ENCODE data around the gene GDI1.
A peak's percentile ranks its signal among the peaks of the same experiment; 100 is the strongest.

The GDI1 gene

DNA sequence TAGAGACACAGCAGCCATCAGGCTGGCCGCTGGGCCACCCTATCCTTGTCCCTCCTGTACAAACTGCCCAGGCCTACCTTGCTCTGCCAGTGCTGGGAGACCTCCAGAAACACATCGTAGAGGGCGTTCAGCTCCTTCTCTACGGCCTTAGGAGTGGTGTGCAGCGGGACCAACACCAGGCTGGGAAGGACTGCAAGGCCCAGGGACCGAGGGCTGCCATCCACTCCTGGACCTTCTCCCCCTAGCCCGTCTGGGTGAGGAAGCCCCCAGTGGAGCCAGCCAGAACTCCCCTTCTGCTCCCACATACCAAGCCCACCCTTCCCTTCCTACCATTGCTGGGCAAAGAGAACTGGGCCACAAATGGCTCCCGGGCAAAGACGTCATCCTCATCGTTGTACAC is 33.8 kb upstream of the GDI1 start:
- Histone ChIP-seq H3K4me3 (no peak overlapping the region), H3K4me1 (peaks cover 2 to 26% (median 10%) of the 10 kb centered on the region in 10 experiments; a peak in 18 of 20 replicates), H3K27me3 (peaks cover 0 to 50% (median 19%) of the 10 kb centered on the region in 11 experiments; a peak in 17 of 22 replicates), H3K9me3 (replicated peaks in 1 of 11) (peaks cover 6 to 19% (median 13%) of the 10 kb centered on the region in 11 experiments; a peak in 18 of 22 replicates), H3K9ac (no peak overlapping the region), H3K27ac (no peak overlapping the region), H3K36me3 (peaks cover 22 to 34% (median 24%) of the 10 kb centered on the region in 11 experiments), H3K4me2 (no peak overlapping the region), H4K20me1 (peaks cover 36 to 64% (median 46%) of the 10 kb centered on the region in 11 experiments; a peak in 21 of 22 replicates)
- TF ChIP-seq Cebpa-rat (IDR thresholded peaks at IDR 0.05), result no peak

DNA sequence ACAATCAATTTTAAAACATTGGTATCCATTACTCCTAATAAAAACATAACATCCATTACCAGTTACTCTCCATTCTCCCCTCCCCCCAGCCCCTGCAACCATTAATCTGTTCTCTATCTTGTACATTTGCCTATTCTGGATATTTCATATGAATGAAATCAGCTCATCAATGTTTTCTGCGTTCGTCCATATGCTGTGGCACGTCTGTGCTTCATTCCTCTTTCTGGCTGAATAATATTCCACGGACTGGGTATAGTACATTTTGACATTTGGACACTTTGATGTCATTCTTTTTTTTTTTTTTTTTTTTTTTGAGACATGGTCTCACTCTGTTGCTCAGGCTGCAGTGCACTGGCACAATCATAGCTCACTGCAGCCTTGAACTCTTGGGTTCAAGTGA is 33.1 kb upstream of the GDI1 start:
- no peak overlapping the region for H3K4me3 ChIP-seq
- TF ChIP-seq Cebpa-rat (IDR thresholded peaks at IDR 0.05), result no peak
- H3K9ac ChIP-seq, result no peak overlapping the region
- peaks cover 22 to 34% (median 24%) of the 10 kb centered on the region in 11 experiments for H3K36me3 ChIP-seq
- peaks cover 0 to 12% (median 7%) of the 10 kb centered on the region in 11 experiments; a peak in 15 of 22 replicates for H3K9me3 ChIP-seq (replicated peaks in 1 of 11)
- peaks cover 34 to 64% (median 46%) of the 10 kb centered on the region in 11 experiments; a peak in 21 of 22 replicates for H4K20me1 ChIP-seq
- H3K27ac ChIP-seq, result no peak overlapping the region
- peaks cover 9 to 29% (median 16%) of the 10 kb centered on the region in 10 experiments; a peak in 19 of 20 replicates for H3K4me1 ChIP-seq
- H3K4me2 ChIP-seq, result no peak overlapping the region
- H3K27me3 ChIP-seq, result peaks cover 0 to 57% (median 22%) of the 10 kb centered on the region in 11 experiments; a peak in 17 of 22 replicates

DNA sequence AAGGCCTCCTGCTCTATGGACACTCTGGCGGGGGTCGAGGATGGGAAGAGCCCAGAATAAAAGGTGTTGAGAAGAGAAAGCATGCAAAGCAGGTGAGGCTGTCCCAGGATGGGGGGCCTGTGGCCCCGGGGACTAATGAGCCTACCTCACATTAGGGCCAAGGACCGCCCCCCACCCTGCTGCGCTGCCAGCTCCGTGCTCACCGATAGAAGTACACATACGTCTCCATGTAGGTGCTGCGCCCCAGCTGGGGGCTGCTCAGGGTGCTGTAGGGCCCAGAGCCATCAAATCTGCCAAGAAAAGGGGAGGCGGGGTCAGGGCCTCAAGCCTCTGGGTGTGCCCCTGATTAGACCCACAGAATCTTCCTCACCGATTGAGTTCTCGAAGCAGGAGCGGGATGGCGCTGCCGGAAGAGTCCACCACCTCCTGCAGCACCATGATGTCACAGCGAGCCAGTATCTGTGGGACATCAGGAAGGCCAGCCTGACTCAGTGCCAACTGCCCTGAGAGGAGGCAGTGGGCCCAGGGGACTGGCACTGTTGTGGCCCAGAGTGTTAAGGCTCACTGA is 32.2 kb upstream of the GDI1 start:
- Histone ChIP-seq H3K9me3 (replicated peaks in 1 of 11) (peaks cover 0 to 10% (median 0%) of the 10 kb centered on the region in 11 experiments; a peak in 5 of 22 replicates), H3K4me3 (no peak overlapping the region), H3K9ac (no peak overlapping the region), H3K27ac (no peak overlapping the region), H4K20me1 (peaks cover 26 to 55% (median 38%) of the 10 kb centered on the region in 11 experiments; a peak in 21 of 22 replicates), H3K36me3 (peaks cover 13 to 26% (median 16%) of the 10 kb centered on the region in 11 experiments), H3K4me2 (no peak overlapping the region), H3K4me1 (peaks cover 12 to 33% (median 19%) of the 10 kb centered on the region in 10 experiments; a peak in 19 of 20 replicates), H3K27me3 (peaks cover 0 to 54% (median 22%) of the 10 kb centered on the region in 11 experiments; a peak in 17 of 22 replicates)
- TF ChIP-seq Cebpa-rat (IDR thresholded peaks at IDR 0.05), result no peak

DNA sequence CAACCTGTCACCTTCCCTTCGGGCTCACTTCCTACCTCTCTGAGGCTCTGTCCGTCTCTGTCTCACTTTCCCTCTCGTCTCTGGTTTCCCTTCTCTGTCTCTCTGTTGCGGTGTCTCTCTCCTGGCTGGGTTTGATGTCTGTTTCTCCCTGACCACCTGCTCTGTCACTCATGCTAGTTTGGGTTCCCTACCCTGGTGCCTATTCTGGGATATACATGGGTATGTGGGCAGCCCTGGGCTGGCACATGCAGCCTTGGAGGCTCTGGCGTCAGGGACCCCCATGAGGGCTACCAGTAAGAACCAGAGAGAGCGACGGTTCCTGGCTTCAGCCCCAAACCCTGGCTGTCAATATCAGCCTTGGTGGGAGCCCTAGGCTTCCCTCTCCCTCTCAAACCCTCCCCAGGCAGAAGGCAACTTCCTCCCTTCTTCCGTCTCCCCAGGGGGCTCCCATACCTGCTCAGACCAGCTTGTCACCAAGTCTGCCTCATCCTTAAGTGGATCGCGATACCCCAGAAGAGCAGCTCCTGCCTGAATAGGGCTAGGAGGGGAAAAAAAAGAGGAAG is 28.2 kb upstream of the GDI1 start:
- Histone ChIP-seq H4K20me1 (peaks cover 0 to 21% (median 0%) of the 10 kb centered on the region in 11 experiments; a peak in 6 of 22 replicates), H3K4me2 (peak overlapping the region; percentile 79 to 91 (median 87)), H3K4me3 (peak overlapping the region; percentile 47 to 69 (median 56)), H3K9me3 (replicated peaks in 1 of 11) (peaks cover 0 to 31% (median 13%) of the 10 kb centered on the region in 11 experiments; a peak in 17 of 22 replicates), H3K9ac (peak overlapping the region; percentile 63 to 81 (median 75)), H3K27me3 (peaks cover 0 to 33% (median 7%) of the 10 kb centered on the region in 11 experiments; a peak in 14 of 22 replicates), H3K36me3 (peaks cover 0 to 14% (median 2%) of the 10 kb centered on the region in 11 experiments; a peak in 4 of 22 replicates), H3K27ac (peak overlapping the region in 10 of 11 experiments; percentile 11 to 88 (median 67); a peak in 21 of 22 replicates), H3K4me1 (peaks cover 30 to 43% (median 36%) of the 10 kb centered on the region in 10 experiments)
- TF ChIP-seq Cebpa-rat (IDR thresholded peaks at IDR 0.05), result no peak

GRCh38 chrX:154409222-154409871 is 27.6 kb upstream of the GDI1 start, which contains the start of gene DNASE1L1:
TSS of gene DNASE1L1 (minus strand) at chrX:154409254. CDS start at chrX:154405568, 3,686 bp downstream.
- Histone ChIP-seq H3K4me3 (peak within 1 kb of the TSS; percentile 47 to 69 (median 56)), H3K9ac (peak within 1 kb of the TSS; percentile 63 to 81 (median 75))

DNA sequence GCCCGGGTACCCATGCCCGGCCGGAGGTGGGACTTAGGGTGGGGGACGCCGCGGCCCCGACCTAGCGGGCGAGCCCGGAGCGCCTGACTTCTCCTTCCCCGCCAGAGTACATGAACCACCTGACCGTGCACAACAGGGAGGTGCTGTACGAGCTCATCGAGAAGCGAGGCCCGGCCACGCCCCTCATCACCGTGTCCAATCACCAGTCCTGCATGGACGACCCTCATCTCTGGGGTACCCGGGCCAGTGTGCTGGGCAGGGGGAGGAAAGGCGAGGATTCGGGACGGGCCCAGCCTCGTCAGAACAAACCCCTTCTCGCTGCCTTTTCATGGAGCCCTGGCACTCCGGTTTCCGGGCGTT is 25.0 kb upstream of the GDI1 start:
- no peak for TF ChIP-seq Cebpa-rat (IDR thresholded peaks at IDR 0.05)
- peaks cover 30 to 39% (median 35%) of the 10 kb centered on the region in 10 experiments for H3K4me1 ChIP-seq
- H3K4me3 ChIP-seq, result peak overlapping the region; percentile 67 to 82 (median 78)
- peak overlapping the region; percentile 64 to 89 (median 86) for H3K27ac ChIP-seq
- peaks cover 0 to 20% (median 4%) of the 10 kb centered on the region in 11 experiments; a peak in 5 of 22 replicates for H3K36me3 ChIP-seq
- H3K9ac ChIP-seq, result peak overlapping the region; percentile 79 to 92 (median 84)
- H3K27me3 ChIP-seq, result peaks cover under 1 to 37% (median 9%) of the 10 kb centered on the region in 11 experiments; a peak in 15 of 22 replicates
- H4K20me1 ChIP-seq, result peaks cover 0 to 9% (median 0%) of the 10 kb centered on the region in 11 experiments; a peak in 1 of 22 replicates
- H3K4me2 ChIP-seq, result peak overlapping the region; percentile 79 to 91 (median 88)
- H3K9me3 ChIP-seq (replicated peaks in 1 of 11), result peaks cover 0 to 27% (median 13%) of the 10 kb centered on the region in 11 experiments; a peak in 17 of 22 replicates

More at GRCh38 chrX:154409222-154409871, 27.6 kb upstream of the GDI1 start, which contains the start of gene DNASE1L1:
- H3K4me1 ChIP-seq, result peaks cover 30 to 43% (median 36%) of the 10 kb centered on the region in 10 experiments
- peaks cover 0 to 19% (median 0%) of the 10 kb centered on the region in 11 experiments; a peak in 5 of 22 replicates for H4K20me1 ChIP-seq
- peak within 1 kb of the TSS; percentile 79 to 91 (median 87) for H3K4me2 ChIP-seq
- peaks cover 0 to 17% (median 4%) of the 10 kb centered on the region in 11 experiments; a peak in 4 of 22 replicates for H3K36me3 ChIP-seq
- TF ChIP-seq Cebpa-rat (IDR thresholded peaks at IDR 0.05), result no peak
- peak within 1 kb of the TSS in 10 of 11 experiments; percentile 11 to 88 (median 67); a peak in 21 of 22 replicates for H3K27ac ChIP-seq
- H3K9me3 ChIP-seq (replicated peaks in 1 of 11), result peaks cover 0 to 27% (median 13%) of the 10 kb centered on the region in 11 experiments; a peak in 17 of 22 replicates
- peaks cover 0 to 37% (median 7%) of the 10 kb centered on the region in 11 experiments; a peak in 14 of 22 replicates for H3K27me3 ChIP-seq

DNA sequence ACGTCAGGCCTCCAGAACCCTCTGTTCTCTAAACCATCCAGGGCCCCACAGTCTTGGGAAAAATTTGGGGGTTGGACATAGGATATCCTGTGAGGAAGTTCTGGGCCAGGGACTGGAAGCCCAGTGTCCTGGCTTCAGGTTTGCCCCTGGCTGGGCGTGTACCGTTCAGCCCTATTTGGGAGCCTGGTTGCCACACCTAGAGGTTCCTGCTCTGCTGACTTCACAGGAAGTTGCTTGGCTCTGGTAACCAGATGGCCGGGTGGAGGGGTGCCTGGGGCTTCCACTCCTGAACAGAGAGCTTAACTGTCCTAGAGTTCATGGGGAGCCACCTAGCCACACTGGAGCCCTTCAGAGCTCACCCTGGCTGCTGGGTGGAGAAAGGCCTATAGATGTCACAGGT is 24.5 kb upstream of the GDI1 start:
- peak overlapping the region in 10 of 11 experiments; percentile 71 to 89 (median 87); a peak in 19 of 22 replicates for H3K27ac ChIP-seq

More for the DNA sequence above, 24.5 kb upstream of the GDI1 start:
- peaks cover 0 to 9% (median 0%) of the 10 kb centered on the region in 11 experiments; a peak in 4 of 22 replicates for H4K20me1 ChIP-seq
- peaks cover 5 to 43% (median 14%) of the 10 kb centered on the region in 11 experiments; a peak in 18 of 22 replicates for H3K27me3 ChIP-seq
- H3K4me1 ChIP-seq, result peaks cover 30 to 39% (median 34%) of the 10 kb centered on the region in 10 experiments
- peaks cover 0 to 20% (median 4%) of the 10 kb centered on the region in 11 experiments; a peak in 5 of 22 replicates for H3K36me3 ChIP-seq
- H3K9me3 ChIP-seq (replicated peaks in 1 of 11), result peaks cover 0 to 27% (median 13%) of the 10 kb centered on the region in 11 experiments; a peak in 17 of 22 replicates
- TF ChIP-seq Cebpa-rat (IDR thresholded peaks at IDR 0.05), result 0 out of 22 replicates have a peak, but pooled peaks of 1 of the 11 experiments have one; percentile 22
- peak overlapping the region; percentile 79 to 91 (median 88) for H3K4me2 ChIP-seq
- H3K9ac ChIP-seq, result peak overlapping the region; percentile 79 to 92 (median 84); a peak in 21 of 22 replicates
- H3K4me3 ChIP-seq, result peak overlapping the region; percentile 67 to 82 (median 78)

Data from BLaER1 treated with 17β-estradiol and CSF1 and Interleukin-3, amounts not matched to agents 10 nM and 100 nM (cell line).